Spleen (tissue), 7 donors: ENCODE results near the gene PGM3.

Source experiments
- CTCF ChIP-seq, 11 experiments: fragments of 200-600 bp in 7 of 11; fragments of 450-650 bp in 4 of 11; sonication (generic) in 4 of 11; IDR thresholded peaks in 8 of 11; conservative IDR thresholded peaks in 3 of 11; 1 replicate in 7 of 11; 2 replicates in 4 of 11; pipeline versions ENCODE4 v1.4.0 to v1.8.0; 2016 to 2021; ENCODE audit warnings: antibody characterized with exemption in 11 of 11, inconsistent platforms in 4 of 11, mild to moderate bottlenecking in 1 of 11
- POLR2A ChIP-seq, 3 donors: fragments of 450-650 bp; IDR thresholded peaks; one replicate each; pipeline ENCODE4 v1.5.1; 2017; ENCODE audit warnings: antibody characterized with exemption in 3 of 3, mild to moderate bottlenecking in 1 of 3
- donor health status: DM: no; HTN: no; CAD: no; lungs with moderate emphysema.
- donor health status: DM: no; HTN: no; CAD: no.
- donor health status: DM: no; HTN: no; CAD: no.

- TF ChIP-seq CTCF (IDR thresholded peaks at IDR 0.05 in 8 of 11, conservative IDR thresholded peaks at IDR 0.05 in 3 of 11) (no peak), POLR2A (IDR thresholded peaks at IDR 0.05) (no peak)
Observed at GRCh38 chr6:83125425-83125824, 67.6 kb downstream of the PGM3 start.
